Liver (tissue), 3 donors: ENCODE data around the gene PNMA8B.

Experiments used
- ATF3 ChIP-seq: IDR thresholded peaks from 2 replicates; pipeline ENCODE4 v1.6.1; 2016; ENCODE audit warnings: antibody characterized with exemption
- CTCF ChIP-seq: fragments of 150-350 bp; IDR thresholded peaks from 2 replicates; pipeline ENCODE4 v1.5.1; 2017; ENCODE audit warnings: improper control_type of control experiment, low read depth, low read length; ENCODE audit not compliant: missing input control
- FOXA1 ChIP-seq: IDR thresholded peaks from 2 replicates; pipeline ENCODE4 v1.6.1; 2016; ENCODE audit warnings: antibody characterized with exemption
- HNF4A ChIP-seq, 2 donors: conservative IDR thresholded peaks; 2 replicates each; pipeline ENCODE4 v1.6.1; 2016; ENCODE audit warnings: antibody characterized with exemption in 2 of 2, mild to moderate bottlenecking in 2 of 2
- JUND ChIP-seq, 2 donors: IDR thresholded peaks; 2 replicates each; pipeline ENCODE4 v1.6.1; 2016; ENCODE audit warnings: antibody characterized with exemption in 2 of 2
- YY1 ChIP-seq: IDR thresholded peaks from 2 replicates; pipeline ENCODE4 v1.6.1; 2016; ENCODE audit warnings: antibody characterized with exemption, mild to moderate bottlenecking
- ZBTB33 ChIP-seq: IDR thresholded peaks from 2 replicates; pipeline ENCODE4 v1.6.1; 2016; ENCODE audit warnings: antibody characterized with exemption
- donor health status: healthy.
- donor health status: healthy.

GRCh38 chr19:46447824-46448223 lies 47.8 kb downstream of the PNMA8B start:
- TF ChIP-seq CTCF, result no peak
- TF ChIP-seq ZBTB33, result no peak
- TF ChIP-seq ATF3, result no peak
- TF ChIP-seq YY1, result no peak
- TF ChIP-seq JUND (IDR thresholded peaks at IDR 0.05), result no peak
- no peak for TF ChIP-seq FOXA1
- TF ChIP-seq HNF4A (conservative IDR thresholded peaks at IDR 0.05), result no peak
